ENCODE results near the gene STAT5B.

STAT5B gene

DNA sequence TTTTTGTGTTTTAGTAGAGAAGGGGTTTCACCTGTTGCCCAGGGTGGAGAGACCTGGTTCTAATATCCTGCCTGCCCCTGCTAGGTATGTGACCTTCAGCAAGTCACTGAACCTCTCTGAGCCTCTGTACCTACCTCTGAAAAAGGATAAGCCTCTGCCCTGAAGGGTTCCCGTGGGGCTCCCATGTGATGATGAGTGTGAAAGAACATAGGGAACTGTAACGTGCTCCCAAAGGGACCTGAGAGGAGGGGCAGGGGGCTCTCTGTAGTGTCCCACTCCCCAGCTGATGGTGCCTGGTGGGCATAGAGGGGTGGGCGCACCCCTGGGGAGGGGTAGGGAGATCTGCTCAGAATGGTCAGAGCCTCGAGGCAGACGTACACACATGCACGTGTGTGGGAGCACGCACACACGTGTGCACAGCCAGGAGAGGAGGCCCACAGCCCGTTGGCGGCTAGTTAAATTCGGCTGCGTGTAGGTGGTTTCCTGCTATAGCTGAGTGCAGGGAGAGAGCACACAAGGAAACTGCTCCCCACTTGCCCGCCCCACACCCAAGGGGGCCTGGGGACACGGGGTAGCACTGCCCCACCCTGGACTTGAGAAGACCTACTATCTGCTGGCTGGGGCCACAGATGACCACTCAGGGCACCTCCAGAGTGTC is 101.9 kb downstream of the STAT5B start:
- DNase-seq, result no peak

DNA sequence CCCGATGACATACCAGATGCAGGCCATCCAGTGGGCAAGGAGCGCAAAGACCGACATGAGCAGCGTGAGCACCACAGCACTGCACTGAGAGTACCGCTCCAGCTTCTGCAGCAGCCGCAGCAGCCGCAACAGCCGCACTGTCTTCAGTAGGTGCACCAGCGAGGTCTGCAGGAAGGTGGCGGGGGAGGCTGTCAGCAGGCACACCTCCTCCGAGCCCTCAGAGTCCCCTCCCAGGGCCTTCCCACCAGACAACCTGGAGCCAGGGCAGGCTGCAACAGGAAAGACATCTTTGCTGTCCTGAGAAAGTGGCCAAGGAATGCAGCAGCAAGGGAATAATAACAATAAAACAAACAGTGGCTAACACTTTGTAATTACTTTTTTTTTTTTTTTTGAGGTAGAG is 104.4 kb downstream of the STAT5B start:
- DNase-seq, result no peak

GRCh38 chr17:42169351-42169750 is 106.8 kb downstream of the STAT5B start:
- no peak for DNase-seq

DNA sequence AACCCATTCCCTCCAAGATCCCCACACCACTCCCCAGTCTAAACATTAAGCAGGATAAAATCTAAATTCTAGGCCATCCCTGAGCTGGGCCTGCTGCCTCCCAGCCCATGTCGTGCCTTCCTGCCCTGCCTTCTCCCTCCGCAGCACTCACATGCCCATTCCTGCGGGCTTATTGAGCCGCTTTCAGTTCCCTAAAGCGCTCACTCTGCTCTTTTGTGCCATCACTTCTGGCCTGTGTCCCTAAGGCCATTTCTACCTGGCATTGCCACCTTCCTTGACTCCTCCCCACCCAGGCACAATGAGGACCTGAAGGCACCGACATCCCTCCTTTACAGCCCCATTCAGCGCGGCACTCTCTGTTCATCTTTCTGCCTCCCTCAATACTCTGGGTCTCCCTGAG is 108.4 kb downstream of the STAT5B start:
- no peak for DNase-seq

DNA sequence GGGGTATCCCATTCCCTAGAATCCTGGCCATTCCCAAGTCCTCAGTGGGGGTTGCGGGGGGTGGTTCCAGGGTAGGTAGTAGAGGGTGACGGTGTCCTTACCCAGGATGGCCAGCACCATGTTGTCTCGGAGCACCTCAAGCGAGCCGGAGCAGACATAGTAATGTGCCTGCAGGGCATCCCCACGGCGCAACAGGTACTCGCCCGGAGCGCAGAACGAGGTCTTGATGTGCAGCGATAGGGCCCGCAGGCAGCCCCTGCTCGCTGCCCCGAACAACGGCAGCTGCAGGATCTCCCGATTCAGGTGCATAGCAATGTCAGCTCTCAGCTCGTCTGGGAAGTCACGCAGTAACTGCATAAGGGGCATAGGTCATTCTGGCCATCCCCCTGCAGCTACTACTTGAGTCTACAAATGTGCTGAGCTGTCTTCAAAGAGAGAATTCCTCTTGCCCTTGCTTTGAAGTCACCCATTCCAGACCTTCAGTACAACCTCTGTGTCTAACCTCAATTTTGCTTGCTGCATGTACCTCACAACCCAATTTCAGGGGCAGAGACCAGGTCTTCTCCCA is 109.9 kb downstream of the STAT5B start:
- DNase-seq, result no peak

- no peak for DNase-seq
These were observed 110.4 kb downstream of the STAT5B start for GRCh38 chr17:42165751-42166150.

DNA sequence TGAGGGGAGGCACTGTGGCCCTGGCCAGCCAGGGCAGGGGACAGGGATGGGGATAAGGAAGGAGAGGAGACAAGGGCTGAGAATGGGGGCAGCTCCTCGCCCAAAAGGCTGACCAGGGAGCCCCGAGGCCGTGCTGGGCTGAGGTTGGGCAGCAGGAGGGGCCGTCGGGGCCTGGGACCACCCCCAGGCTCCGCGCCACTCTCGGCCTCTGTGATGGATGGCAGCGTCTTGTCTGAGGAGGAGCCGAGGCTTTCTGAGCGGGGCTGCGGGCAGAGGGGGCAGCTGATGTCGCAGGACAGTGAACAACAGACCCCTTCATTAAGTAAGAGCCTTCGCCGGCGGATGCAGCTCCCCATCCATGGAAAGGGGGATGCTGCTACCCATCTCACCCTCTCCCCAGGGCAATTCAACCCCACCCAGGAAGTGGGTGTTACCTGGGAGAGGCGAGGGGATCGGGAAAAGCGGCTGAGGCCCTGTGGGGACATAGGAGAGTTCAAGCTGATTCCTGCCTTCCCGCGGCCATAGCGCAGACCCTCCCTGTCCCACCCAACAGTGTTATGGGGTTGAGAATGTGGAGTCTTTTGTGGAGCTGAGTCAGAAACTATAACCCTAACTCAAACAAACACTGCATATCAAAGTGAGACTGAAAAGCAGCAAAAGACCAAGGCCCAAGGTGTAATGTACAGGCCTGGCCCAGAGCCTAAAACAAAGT is 112.3 kb downstream of the STAT5B start:
- no peak for DNase-seq

DNA sequence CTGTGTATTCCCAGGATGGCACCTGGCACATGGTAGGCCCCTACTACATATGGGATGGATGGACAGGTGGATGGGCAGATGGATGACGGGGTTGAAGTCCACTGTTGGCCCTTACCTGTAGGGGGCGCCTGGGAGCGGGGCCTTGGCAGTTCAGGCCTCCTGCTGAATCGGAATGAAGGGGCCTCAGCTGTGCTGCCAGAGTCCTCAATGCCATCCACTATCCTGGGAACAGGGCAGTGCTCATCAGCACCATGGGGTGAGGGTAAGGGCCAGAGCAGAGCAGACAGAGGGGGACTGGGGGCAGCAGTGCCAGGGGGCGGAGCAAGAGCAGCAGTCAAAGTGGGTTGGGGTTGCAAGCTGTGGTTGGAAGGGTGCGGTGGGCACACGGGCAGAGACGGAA is 113.1 kb downstream of the STAT5B start:
- DNase-seq, result peak; percentile 67

DNA sequence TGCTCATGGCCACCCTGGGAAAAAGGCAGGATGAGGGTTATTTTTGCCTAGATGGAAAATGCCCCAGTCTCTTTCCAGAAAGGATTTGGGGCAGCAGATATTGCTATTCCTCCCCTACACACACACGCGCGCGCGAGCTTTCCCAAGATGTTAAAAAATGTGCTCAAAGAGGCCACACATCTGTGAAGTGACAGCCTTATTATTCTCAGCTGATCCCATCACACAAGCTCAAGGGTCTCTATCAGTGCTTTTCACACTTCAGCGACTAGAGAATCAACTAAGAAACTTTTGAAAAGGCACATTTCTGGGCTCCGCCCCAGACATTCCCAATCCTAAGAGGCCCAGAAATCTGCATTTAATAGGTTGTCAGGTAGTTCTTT is 115.7 kb downstream of the STAT5B start:
- no peak for DNase-seq

GRCh38 chr17:42159796-42160530 is 116.2 kb downstream of the STAT5B start:
- no peak for DNase-seq

- no peak for DNase-seq
These were observed 120.6 kb downstream of the STAT5B start for GRCh38 chr17:42155614-42156045.

DNA sequence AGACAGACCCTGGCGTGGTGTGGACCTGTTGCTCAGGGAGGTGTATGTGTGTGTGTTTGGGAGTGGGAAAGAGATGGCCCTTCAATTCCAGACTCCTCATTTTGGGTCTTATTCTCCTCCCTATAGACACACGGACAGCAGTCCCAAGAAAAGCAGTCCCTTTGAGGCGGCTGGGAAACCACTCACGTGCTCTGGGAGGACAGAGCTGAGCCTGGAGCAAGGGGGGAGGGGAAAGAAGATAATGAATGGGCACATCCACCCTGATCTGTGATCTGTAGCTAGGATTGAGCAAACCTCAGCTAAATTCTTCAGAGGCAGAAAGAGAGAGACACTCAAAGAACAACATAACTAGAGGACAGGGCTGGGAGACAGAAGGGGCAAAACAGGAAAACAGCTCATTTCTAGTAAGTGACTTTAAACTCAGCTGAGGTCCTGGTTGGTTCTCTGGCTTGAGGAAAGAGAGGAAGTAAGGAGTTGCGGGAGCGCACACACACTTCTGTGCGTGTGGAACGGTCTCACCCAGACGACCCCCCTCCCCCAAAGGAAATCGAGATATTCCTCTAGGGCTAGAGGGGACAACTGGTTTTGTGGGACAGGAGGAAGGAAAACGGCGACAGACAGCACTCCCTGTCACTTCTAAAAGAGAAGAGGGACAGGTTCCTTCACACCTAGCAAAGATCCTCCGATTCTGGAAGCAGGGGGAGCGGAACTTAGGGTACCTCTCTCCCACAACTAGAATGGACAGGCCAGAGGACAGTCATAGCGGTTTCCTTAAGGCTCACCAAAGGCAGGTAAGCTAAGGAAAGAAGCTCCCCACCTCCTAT is 122.1 kb downstream of the STAT5B start:
- DNase-seq, result no peak

Data from activated CD4-positive, CD25-positive, alpha-beta regulatory T cell treated with anti-CD3 and anti-CD28 coated beads, Interleukin-2, amount 50 U/mL, for 72 hours (primary cell).